ENCODE data around the gene DCPS. TPM values are rescaled to one million over a fixed set of nuclear protein-coding genes. Genes with fewer than 3 reads are reported as not detected.
"Not testable (repeated sequence)": the region's sequence is repeated elsewhere in the genome, so short reads cannot be mapped to it uniquely, and the experiment has no call there.

Gene DCPS
- total RNA-seq, 3 donors from 2014 or later, result 8.8 to 11.7 (median 9.6) TPM

DNA sequence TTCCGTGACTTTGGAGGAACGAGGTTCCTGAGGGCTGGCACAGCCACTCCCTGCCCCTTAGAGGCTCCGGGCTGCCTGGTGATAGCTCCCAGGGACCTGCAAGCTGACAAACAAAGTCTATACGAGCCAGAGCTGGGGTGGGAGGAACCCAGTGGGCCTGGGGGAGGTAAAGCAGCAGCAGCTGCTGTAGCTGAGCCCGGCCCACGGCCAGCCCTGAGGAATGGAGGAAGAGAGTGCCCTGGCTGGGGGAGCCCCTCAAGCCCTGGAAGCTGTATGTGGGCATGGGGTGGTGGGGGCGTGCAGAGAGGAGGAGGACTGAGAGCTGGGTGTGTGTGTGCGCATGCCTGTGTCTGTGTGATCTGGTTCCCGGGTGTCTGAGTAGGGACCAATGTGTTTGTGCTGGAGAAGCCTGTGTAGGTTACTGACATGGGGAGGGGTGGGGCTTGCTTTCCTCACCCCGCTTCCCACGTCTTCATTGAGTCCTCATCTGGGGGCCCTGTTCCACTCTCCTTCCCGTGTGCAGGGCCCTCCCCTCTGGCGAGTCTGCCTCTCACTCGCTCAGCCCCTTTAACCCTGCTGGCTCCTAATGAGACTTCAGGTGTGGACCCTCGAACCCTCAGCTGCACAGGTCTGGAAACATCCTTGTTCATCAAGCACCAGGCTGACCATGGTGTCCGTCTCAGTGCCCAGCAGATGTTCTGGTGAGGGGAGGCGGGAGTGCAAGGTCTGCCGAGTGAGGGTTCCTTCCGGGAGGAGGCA is 62.4 kb downstream of the DCPS start:
- Histone ChIP-seq H3K4me3 (peak overlapping the region in 1 of 3 donors; percentile 46), H3K36me3 (no peaks in the 10 kb centered on the region), H3K27me3 (no peaks in the 10 kb centered on the region), H3K9me3 (no peaks in the 10 kb centered on the region), H3K4me1 (peaks cover 0 to 7% of the 10 kb centered on the region in 2 donors), H3K27ac (peak overlapping the region; percentile 71 to 88)
- intact Hi-C loops (cut with DNase I; ENCODE audit: low total_unique reads), result no loop called here
- TF ChIP-seq, protein P1, sequence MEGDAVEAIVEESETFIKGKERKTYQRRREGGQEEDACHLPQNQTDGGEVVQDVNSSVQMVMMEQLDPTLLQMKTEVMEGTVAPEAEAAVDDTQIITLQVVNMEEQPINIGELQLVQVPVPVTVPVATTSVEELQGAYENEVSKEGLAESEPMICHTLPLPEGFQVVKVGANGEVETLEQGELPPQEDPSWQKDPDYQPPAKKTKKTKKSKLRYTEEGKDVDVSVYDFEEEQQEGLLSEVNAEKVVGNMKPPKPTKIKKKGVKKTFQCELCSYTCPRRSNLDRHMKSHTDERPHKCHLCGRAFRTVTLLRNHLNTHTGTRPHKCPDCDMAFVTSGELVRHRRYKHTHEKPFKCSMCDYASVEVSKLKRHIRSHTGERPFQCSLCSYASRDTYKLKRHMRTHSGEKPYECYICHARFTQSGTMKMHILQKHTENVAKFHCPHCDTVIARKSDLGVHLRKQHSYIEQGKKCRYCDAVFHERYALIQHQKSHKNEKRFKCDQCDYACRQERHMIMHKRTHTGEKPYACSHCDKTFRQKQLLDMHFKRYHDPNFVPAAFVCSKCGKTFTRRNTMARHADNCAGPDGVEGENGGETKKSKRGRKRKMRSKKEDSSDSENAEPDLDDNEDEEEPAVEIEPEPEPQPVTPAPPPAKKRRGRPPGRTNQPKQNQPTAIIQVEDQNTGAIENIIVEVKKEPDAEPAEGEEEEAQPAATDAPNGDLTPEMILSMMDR (IDR thresholded peaks at IDR 0.05), result no peak
- TF ChIP-seq POLR2AphosphoS5 (IDR thresholded peaks at IDR 0.05) (no peak), POLR2A (IDR thresholded peaks at IDR 0.05) (no peak)
- peak in 1 of 2 donors; percentile 50 for DNase-seq (ENCODE audit: low spot score in 2 of 2)

DNA sequence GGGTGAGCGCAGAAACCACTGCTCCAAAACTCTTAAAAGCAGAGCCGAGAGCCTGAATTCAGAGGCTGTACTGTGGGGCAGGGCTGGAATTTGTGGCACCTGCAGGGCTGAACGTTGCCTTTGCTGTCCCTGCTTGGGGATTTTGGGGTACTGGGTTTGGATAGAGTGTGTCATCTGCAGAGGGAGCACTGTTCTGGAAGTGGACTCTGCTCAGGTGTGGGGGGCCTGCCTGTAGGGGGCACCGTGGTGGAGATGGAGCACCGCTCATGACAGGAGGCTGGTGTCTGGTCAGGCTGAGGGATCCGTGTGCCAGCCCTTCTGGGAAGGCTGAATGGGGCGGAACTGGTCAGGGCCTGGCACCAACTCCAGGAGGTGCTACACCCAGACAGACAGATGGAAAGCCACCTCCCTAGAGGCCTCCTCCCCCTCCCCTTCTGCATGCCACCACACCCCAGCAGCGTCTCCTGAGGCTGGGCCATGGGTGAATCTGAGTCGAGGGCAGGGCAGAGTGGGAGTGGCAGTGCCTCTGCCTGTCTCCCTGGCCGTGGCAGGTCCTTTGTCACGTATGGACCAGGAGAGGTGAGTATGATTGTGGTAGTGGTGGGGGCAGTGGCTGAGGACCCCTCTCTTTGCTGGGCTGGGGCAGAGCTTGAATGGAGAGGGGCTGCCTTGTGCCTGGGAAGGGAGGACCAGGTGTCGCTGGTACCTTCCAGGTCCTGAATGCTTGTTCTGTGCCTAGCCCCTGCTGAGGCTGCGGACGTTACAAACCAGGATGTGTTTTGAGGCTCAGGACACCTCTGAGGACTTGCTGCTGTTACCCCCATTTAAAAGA is 63.2 kb downstream of the DCPS start:
- peak in 1 of 2 donors; percentile 52 for DNase-seq (ENCODE audit: low spot score in 2 of 2)
- Histone ChIP-seq H3K4me3 (peak overlapping the region in 1 of 3 donors; percentile 46), H3K27ac (peak overlapping the region; percentile 71 to 88)
- intact Hi-C loops (cut with DNase I; ENCODE audit: low total_unique reads); H3K36me3 ChIP-seq; H3K9me3 ChIP-seq; H3K27me3 ChIP-seq; H3K4me1 ChIP-seq: not testable (repeated sequence)

DNA sequence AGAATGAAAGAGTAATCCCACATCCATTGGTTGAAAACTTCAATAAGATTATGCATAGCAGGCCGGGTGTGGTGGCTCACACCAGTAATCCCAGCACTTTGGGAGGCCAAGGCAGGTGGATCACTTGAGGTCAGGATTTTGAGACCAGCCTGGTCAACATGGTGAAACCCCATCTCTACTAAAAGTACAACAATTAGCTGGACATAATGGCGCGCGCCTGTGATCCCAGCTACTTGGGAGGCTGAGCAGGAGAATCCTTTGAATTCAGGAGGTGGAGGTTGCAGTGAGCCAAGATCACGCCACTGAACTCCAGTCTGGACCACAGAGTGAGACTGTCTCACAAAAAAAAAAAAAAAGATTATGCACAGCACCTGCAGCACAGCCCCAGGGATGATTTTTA is 63.9 kb downstream of the DCPS start:
- H3K9me3 ChIP-seq; intact Hi-C loops (cut with DNase I; ENCODE audit: low total_unique reads); H3K4me3 ChIP-seq; H3K36me3 ChIP-seq; H3K4me1 ChIP-seq; H3K27me3 ChIP-seq; DNase-seq (ENCODE audit: low spot score in 2 of 2): not testable (repeated sequence)
- peak overlapping the region; percentile 36 to 66 for H3K27ac ChIP-seq

DNA sequence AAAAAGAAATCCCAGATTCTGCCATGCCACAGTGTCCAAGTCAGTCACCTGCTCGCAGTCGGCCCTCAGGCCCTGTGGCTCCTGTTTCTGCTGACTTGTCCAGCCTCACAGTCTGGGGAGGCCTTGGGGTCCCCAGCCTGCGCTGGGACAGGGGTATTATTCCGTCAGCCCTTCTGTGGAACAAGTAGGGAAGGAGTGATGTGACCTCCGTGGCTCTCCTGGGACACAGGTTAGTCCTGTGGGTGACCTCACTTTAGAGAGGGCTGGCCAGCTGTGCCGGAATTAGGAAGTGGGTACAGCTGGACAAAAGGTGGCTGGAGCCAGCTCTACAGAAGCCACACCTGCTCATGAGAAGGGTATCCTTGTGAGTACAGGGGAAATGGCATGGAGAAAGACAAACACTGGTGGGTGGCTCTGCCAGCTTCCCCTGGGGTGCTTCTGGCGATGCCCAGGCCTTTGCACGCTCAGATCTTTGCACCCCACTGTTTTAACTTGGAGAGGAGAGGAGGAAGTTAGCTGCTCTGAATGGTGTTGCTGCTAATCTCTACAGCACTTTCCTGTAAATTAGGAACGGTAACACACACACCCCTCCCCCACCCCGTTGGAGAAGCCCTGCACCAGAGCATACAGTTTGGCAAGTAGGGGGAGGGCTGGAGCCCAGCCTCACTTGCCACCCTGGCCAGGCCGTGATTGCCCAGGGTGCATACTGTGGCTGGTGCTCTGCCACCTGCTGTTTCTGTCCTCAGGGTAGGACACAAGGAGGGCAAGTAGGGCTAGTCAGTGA is 64.7 kb downstream of the DCPS start:
- peak overlapping the region; percentile 55 to 66 for H3K27ac ChIP-seq
- H3K4me3 ChIP-seq; intact Hi-C loops (cut with DNase I; ENCODE audit: low total_unique reads); H3K36me3 ChIP-seq; H3K9me3 ChIP-seq; H3K27me3 ChIP-seq: not testable (repeated sequence)
- peak in 1 of 2 donors; percentile 52 for DNase-seq (ENCODE audit: low spot score in 2 of 2)
- H3K4me1 ChIP-seq, result peaks cover 0 to 11% of the 10 kb centered on the region in 2 donors

DNA sequence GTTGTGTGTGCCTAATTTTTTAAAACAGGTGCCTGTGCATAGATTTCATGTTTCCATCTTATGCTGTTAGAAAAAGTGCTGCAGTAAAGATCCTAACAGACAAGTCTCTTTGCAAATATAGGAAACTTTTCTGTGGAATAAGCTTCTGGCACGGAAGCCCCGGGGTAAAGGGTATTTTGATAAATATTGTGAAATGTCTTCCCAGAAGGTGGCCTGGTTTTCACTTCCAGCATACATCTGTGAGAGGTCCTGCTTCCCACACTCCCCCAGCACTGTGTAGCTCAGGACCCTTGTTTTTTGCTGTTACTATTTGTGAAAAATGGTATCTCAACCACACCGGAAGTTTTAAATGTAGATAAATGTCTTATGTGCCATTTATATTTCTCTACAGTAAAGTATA is 66.2 kb downstream of the DCPS start:
- Histone ChIP-seq H3K36me3 (no peaks in the 10 kb centered on the region), H3K9me3 (no peaks in the 10 kb centered on the region), H3K27me3 (no peaks in the 10 kb centered on the region), H3K4me1 (peaks cover 0 to 11% of the 10 kb centered on the region in 2 donors), H3K4me3 (no peak overlapping the region), H3K27ac (no peak overlapping the region)
- intact Hi-C loops (cut with DNase I; ENCODE audit: low total_unique reads), result no loop called here
- no peak for DNase-seq (ENCODE audit: low spot score in 2 of 2)
- no peak for TF ChIP-seq POLR2A (IDR thresholded peaks at IDR 0.05)
- TF ChIP-seq, protein P1 (IDR thresholded peaks at IDR 0.05), result no peak
- no peak for TF ChIP-seq POLR2AphosphoS5 (IDR thresholded peaks at IDR 0.05)

DNA sequence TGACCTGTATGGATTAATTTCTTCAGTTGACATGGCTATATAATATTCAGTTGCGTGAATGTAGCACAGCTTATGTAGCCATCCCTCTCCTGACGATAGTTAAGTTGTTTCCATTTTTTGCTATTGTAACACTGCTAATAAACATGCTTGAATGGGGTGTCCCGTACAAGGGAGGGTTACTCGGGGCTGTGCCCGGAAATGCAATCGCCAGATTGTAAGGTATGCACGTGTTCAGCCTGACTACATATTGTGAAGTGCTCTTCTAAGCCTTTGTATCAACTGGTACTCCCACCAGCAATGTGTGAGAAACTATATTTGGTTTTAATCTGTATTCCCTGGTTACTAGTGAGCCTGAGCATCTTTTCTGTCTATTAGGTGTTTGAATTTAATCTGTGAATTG is 67.7 kb downstream of the DCPS start:
- no peaks in the 10 kb centered on the region for H3K9me3 ChIP-seq

DNA sequence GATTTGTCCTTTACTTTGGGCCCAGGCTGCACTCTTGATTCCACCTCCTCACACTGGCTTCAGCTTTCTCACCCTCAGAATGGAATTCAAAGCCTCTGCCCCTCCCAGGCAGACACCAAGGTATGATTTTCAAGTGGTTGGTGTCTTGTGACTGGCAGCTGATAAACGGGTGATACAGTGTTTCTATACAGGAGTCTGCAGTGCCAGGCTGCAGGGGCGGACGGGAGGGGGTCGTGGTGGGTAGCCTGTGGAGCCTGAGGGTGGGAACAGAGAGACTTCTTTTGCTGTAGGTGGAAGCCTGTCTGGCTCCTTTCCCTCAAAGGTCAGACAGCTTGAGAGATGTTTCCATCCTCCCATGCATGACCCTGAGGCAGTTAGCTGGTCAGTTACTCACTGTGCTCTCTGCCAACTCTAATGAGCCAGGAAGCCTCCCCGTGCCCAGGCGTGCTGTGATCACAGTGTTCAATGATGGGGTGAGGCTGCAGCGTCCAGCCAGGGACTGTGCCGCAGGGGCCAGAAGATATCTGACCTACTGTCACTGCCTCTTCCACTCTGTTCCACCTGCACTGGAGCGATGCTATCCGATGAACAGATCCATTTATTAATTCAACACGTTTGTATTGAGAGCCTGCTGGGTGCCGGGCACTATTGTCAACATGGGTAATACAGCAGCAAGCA is 69.7 kb downstream of the DCPS start:
- H3K4me3 ChIP-seq; intact Hi-C loops (cut with DNase I; ENCODE audit: low total_unique reads); H3K27me3 ChIP-seq; H3K4me1 ChIP-seq; H3K36me3 ChIP-seq; H3K9me3 ChIP-seq: not testable (repeated sequence)
- peak overlapping the region in 1 of 2 donors; percentile 32 for H3K27ac ChIP-seq
- peak in 1 of 2 donors; percentile 52 for DNase-seq (ENCODE audit: low spot score in 2 of 2)

More for the DNA sequence above, 67.7 kb downstream of the DCPS start:
- H3K27ac ChIP-seq, result no peak overlapping the region
- peaks cover 0 to 5% of the 10 kb centered on the region in 2 donors for H3K4me1 ChIP-seq
- H3K27me3 ChIP-seq, result no peaks in the 10 kb centered on the region
- DNase-seq (ENCODE audit: low spot score in 2 of 2), result peak in 1 of 2 donors; percentile 25
- intact Hi-C loops (cut with DNase I; ENCODE audit: low total_unique reads), result no loop called here
- TF ChIP-seq POLR2A (IDR thresholded peaks at IDR 0.05) (no peak), POLR2AphosphoS5 (IDR thresholded peaks at IDR 0.05) (no peak)
- TF ChIP-seq, protein P1 (IDR thresholded peaks at IDR 0.05), result no peak
- no peak overlapping the region for H3K4me3 ChIP-seq
- no peaks in the 10 kb centered on the region for H3K36me3 ChIP-seq

DNA sequence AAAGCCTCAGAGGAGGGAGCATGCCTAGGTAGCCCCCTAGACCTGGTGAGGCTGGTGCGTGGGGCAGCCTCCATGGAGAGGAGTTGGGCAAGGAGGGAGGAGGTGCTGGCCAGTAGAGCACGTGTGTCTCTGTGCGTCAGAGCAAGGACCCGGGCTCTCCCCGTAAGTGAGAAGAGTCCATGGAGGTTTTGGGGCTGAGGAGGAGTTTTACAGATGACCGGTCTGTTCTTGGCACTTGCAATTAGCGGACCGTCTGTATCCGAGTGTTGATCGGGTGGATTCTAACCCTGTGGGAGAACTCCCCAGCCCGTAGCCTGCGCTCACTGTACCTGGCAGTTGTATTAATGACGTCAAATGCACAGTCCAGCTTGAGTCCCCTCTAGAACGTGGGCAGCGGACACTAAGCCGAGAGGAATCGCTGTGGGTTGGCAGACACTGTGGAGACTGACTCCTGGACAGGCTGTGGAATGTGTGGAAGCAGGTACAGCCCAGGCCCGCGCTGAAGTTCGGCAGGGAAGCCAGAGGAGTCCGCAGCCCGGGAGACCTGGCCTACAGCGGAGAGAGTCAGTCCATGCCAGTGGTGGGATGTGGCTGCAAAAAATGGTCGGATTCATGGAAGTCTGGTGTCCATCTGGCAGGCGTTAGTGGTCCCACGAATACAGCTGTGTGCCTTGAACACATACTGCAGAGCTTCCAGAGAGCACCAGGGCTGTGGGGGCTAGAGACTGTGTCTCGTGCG is 70.9 kb downstream of the DCPS start:
- Histone ChIP-seq H3K4me3 (peak overlapping the region in 1 of 3 donors; percentile 35), H3K27ac (peak overlapping the region in 1 of 2 donors; percentile 52)
- intact Hi-C loops (cut with DNase I; ENCODE audit: low total_unique reads); H3K36me3 ChIP-seq; H3K9me3 ChIP-seq; H3K27me3 ChIP-seq; H3K4me1 ChIP-seq: not testable (repeated sequence)
- DNase-seq (ENCODE audit: low spot score in 2 of 2), result peak in 1 of 2 donors; percentile 43
